ENCODE data around the gene ZNF224.

The ZNF224 gene

GRCh38 chr19:44156475-44156874, 62.3 kb downstream of the ZNF224 start:
- DNase-seq, result no peak
- intact Hi-C loops (cut with DNase I; ENCODE audit: low total_unique reads), result no loop called here
- H3K36me3 ChIP-seq, result peaks cover 64 to 72% (median 70%) of the 10 kb centered on the region in 3 donors
- H3K4me3 ChIP-seq, result no peak overlapping the region
- no peak overlapping the region for H3K27ac ChIP-seq
- H3K27me3 ChIP-seq, result no peaks in the 10 kb centered on the region
- H3K9me3 ChIP-seq, result peaks cover 10 to 99% (median 94%) of the 10 kb centered on the region in 3 donors
- no peak for TF ChIP-seq CTCF (IDR thresholded peaks at IDR 0.05)
- no peaks in the 10 kb centered on the region for H3K4me1 ChIP-seq

Data from tibial artery (tissue), 4 donors.